K562 (cell line): Measurements from ENCODE around the gene CASP7. TPM values are rescaled to one million over a fixed set of nuclear protein-coding genes. Genes with fewer than 3 reads are reported as not detected.

Experiments
- ASH1L ChIP-seq: fragments of 450-650 bp; IDR thresholded peaks from 2 replicates; pipeline ENCODE4 v1.6.1; 2018; ENCODE audit warnings: borderline replicate concordance, mild to moderate bottlenecking, low read depth; ENCODE audit not compliant: partially characterized antibody
- HNRNPK ChIP-seq: fragments of 200-400 bp; formaldehyde crosslinking; IDR thresholded peaks from one replicate; pipeline ENCODE4 v1.6.1; 2018; ENCODE audit warnings: mild to moderate bottlenecking, low read depth, low read length; ENCODE audit not compliant: poor library complexity, severe bottlenecking
- RAD21 ChIP-seq, 2 experiments: fragments of 250-450 bp in 1 of 2; fragments of 450-650 bp in 1 of 2; sonication (Bioruptor Pico) in 1 of 2; formaldehyde crosslinking in 1 of 2; IDR thresholded peaks in 1 of 2; conservative IDR thresholded peaks in 1 of 2; 2 replicates each; pipeline versions ENCODE4 v1.4.0 to v1.8.0; 2020 to 2022; ENCODE audit warnings: mild to moderate bottlenecking in 2 of 2, moderate library complexity in 1 of 2
- RFX1 ChIP-seq: fragments of 450-650 bp; IDR thresholded peaks from 2 replicates; pipeline ENCODE4 v1.6.1; 2016; ENCODE audit warnings: mild to moderate bottlenecking, moderate library complexity
- SMARCC2 ChIP-seq: fragments of 450-650 bp; IDR thresholded peaks from 2 replicates; pipeline ENCODE4 v1.6.1; 2017; ENCODE audit warnings: antibody characterized with exemption, moderate library complexity, mild to moderate bottlenecking, low read depth
- ZNF311 ChIP-seq: fragments of 250-450 bp; sonication (Bioruptor Pico); IDR thresholded peaks from 2 replicates; pipeline ENCODE4 v1.4.0; 2020; ENCODE audit warnings: mild to moderate bottlenecking, moderate library complexity
- ZNF507 ChIP-seq: conservative IDR thresholded peaks from 2 replicates; pipeline ENCODE4 v1.6.1; 2017; ENCODE audit warnings: missing genetic modification characterization, missing compliant biosample characterization
- polyA plus RNA-seq, 8 experiments: library from polyadenylated mRNA; depleted of rRNA in 4 of 8; stranded (reverse) in 5 of 8; unstranded in 3 of 8; fragments of >200 nt; fragmentation: Nextera tagmentation in 2 of 8; fragmentation: Illumina TruSeq in 1 of 8; extraction: Ambion mirVana in 2 of 8; extraction: Trizol in 1 of 8; gene quantifications; 2 replicates each; pipeline versions ENCODE4 v1.2.1 to v1.2.3, GENCODE V29; 2011 to 2014; ENCODE audit warnings: inconsistent platforms in 1 of 8, missing spikeins in 1 of 8
- total RNA-seq, 7 experiments: library from RNA; depleted of rRNA in 6 of 7; stranded (reverse); fragments of >200 nt in 6 of 7; fragmentation: Illumina TruSeq in 2 of 7; extraction: Trizol in 2 of 7; gene quantifications; 2 replicates each; pipeline versions ENCODE4 v1.2.1 to v1.2.3, GENCODE V29; 2011 to 2021; ENCODE audit warnings: low replicate concordance in 1 of 7
- TF ChIP-seq, protein P1 (sequence below): fragments of 450-650 bp; formaldehyde crosslinking; IDR thresholded peaks from 2 replicates; pipeline ENCODE4 v1.4.0; 2022; ENCODE audit warnings: missing genetic modification characterization
- TF ChIP-seq, protein P2 (sequence below): fragments of 450-650 bp; formaldehyde crosslinking; IDR thresholded peaks from 2 replicates; pipeline ENCODE4 v1.4.0; 2020; ENCODE audit warnings: mild to moderate bottlenecking, moderate library complexity
- TF ChIP-seq, protein P3 (sequence below): fragments of 150-350 bp; IDR thresholded peaks from 2 replicates; pipeline ENCODE4 v1.6.1; 2014; ENCODE audit warnings: low read depth, mild to moderate bottlenecking, low read length, borderline replicate concordance

CASP7 gene
- total and polyA plus RNA-seq, 9 of the 15 experiments (the other 6 are each of a cell fraction or from before 2014, with no cell fraction given): 2.2 to 23.3 (median 9.0) TPM

DNA sequence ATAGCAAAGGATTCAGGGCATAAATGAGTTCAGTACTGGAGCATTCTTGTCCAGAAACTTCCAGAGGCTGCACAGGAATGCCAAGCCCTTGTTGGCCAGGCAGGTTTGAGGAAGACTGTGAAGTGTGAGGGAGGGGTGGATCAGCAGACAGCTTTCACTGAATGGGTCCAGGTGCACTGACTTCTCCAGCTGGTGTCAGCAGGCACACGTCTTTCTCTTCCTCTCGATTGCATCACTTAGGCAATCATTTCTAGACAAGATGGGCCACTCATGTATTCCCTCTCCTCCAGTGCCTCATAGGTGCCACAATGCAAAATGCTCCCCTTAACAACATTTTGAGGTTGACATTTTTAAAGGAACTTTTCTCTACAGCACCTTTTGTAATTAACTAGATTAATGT, 56.2 kb downstream of the CASP7 start (continued):
- TF ChIP-seq, protein P1, sequence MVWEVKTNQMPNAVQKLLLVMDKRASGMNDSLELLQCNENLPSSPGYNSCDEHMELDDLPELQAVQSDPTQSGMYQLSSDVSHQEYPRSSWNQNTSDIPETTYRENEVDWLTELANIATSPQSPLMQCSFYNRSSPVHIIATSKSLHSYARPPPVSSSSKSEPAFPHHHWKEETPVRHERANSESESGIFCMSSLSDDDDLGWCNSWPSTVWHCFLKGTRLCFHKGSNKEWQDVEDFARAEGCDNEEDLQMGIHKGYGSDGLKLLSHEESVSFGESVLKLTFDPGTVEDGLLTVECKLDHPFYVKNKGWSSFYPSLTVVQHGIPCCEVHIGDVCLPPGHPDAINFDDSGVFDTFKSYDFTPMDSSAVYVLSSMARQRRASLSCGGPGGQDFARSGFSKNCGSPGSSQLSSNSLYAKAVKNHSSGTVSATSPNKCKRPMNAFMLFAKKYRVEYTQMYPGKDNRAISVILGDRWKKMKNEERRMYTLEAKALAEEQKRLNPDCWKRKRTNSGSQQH (CRISPR knock-in tag): no peak
- TF ChIP-seq, protein P2, sequence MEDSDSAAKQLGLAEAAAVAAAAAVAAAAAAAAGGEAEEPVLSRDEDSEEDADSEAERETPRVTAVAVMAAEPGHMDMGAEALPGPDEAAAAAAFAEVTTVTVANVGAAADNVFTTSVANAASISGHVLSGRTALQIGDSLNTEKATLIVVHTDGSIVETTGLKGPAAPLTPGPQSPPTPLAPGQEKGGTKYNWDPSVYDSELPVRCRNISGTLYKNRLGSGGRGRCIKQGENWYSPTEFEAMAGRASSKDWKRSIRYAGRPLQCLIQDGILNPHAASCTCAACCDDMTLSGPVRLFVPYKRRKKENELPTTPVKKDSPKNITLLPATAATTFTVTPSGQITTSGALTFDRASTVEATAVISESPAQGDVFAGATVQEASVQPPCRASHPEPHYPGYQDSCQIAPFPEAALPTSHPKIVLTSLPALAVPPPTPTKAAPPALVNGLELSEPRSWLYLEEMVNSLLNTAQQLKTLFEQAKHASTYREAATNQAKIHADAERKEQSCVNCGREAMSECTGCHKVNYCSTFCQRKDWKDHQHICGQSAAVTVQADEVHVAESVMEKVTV (CRISPR knock-in tag): no peak
- TF ChIP-seq ZNF311 (CRISPR knock-in tag) (no peak), ASH1L (no peak), ZNF507 (tag) (no peak), HNRNPK (no peak), SMARCC2 (no peak), RAD21 (CRISPR knock-in tag; conservative IDR thresholded peaks at IDR 0.05 in 1 of 2, IDR thresholded peaks at IDR 0.05 in 1 of 2) (peak in 1 of 2 experiments; percentile 59; a peak in 2 of 4 replicates), RFX1 (no peak)
- TF ChIP-seq, protein P3, sequence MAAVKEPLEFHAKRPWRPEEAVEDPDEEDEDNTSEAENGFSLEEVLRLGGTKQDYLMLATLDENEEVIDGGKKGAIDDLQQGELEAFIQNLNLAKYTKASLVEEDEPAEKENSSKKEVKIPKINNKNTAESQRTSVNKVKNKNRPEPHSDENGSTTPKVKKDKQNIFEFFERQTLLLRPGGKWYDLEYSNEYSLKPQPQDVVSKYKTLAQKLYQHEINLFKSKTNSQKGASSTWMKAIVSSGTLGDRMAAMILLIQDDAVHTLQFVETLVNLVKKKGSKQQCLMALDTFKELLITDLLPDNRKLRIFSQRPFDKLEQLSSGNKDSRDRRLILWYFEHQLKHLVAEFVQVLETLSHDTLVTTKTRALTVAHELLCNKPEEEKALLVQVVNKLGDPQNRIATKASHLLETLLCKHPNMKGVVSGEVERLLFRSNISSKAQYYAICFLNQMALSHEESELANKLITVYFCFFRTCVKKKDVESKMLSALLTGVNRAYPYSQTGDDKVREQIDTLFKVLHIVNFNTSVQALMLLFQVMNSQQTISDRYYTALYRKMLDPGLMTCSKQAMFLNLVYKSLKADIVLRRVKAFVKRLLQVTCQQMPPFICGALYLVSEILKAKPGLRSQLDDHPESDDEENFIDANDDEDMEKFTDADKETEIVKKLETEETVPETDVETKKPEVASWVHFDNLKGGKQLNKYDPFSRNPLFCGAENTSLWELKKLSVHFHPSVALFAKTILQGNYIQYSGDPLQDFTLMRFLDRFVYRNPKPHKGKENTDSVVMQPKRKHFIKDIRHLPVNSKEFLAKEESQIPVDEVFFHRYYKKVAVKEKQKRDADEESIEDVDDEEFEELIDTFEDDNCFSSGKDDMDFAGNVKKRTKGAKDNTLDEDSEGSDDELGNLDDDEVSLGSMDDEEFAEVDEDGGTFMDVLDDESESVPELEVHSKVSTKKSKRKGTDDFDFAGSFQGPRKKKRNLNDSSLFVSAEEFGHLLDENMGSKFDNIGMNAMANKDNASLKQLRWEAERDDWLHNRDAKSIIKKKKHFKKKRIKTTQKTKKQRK: no peak
- TF ChIP-seq, all 486 proteins: peak for 3
